HEK293 (cell line): ENCODE measurements around the gene SMAD1.

Experiments
- CTCF ChIA-PET: fragments of 350-600 bp; formaldehyde crosslinking; extraction: SDS; loops from one replicate; lab custom pipeline; 2021; ENCODE audit warnings: antibody characterized with exemption; lab: Yijun Ruan, JAX
- POLR2A ChIA-PET: fragments of 300-600 bp; formaldehyde crosslinking; extraction: SDS; loops from one replicate; lab custom pipeline; 2020; ENCODE audit warnings: antibody characterized with exemption, inconsistent platforms; lab: Yijun Ruan, JAX
- H3K27ac ChIP-seq: fragments of 200-500 bp; sonication (Bioruptor generic); 2 replicates; pipeline ENCODE4 v1.5.1; 2014; ENCODE audit warnings: low read depth, low read length, control low read depth, inconsistent platforms; ENCODE audit errors: extremely low read depth
- H3K36me3 ChIP-seq, 2 experiments: fragments of 200-500 bp in 1 of 2; sonication (Bioruptor generic) in 1 of 2; 1 replicate in 1 of 2; 2 replicates in 1 of 2; pipeline ENCODE4 v1.5.1; 2014 to 2017; ENCODE audit warnings: inconsistent platforms in 2 of 2, low read length in 2 of 2; ENCODE audit not compliant: control insufficient read depth in 2 of 2, insufficient read depth in 1 of 2
- H3K4me1 ChIP-seq: fragments of 200-500 bp; sonication (Bioruptor generic); 2 replicates; pipeline ENCODE4 v1.5.1; 2014; ENCODE audit warnings: mild to moderate bottlenecking, low read length, inconsistent platforms; ENCODE audit not compliant: control insufficient read depth, insufficient read depth
- H3K4me3 ChIP-seq: 2 replicates; pipeline ENCODE4 v1.5.1; 2011; ENCODE audit warnings: low read depth, mild to moderate bottlenecking, control low read depth, low read length, moderate library complexity
- H3K9me3 ChIP-seq: fragments of 200-500 bp; sonication (Bioruptor generic); 2 replicates; pipeline ENCODE4 v1.5.1; 2014; ENCODE audit warnings: low read depth, low read length, inconsistent platforms; ENCODE audit not compliant: control insufficient read depth, insufficient read depth
- BCL11B ChIP-seq: fragments of 450-650 bp; formaldehyde crosslinking; IDR thresholded peaks from 2 replicates; pipeline ENCODE4 v1.5.1; 2016; ENCODE audit warnings: low read depth, missing biosample characterization, missing genetic modification characterization
- GFI1B ChIP-seq: fragments of 450-650 bp; formaldehyde crosslinking; IDR thresholded peaks from 2 replicates; pipeline ENCODE4 v1.5.1; 2016; ENCODE audit warnings: missing biosample characterization, missing genetic modification characterization
- SP2 ChIP-seq: fragments of 450-650 bp; formaldehyde crosslinking; IDR thresholded peaks from 2 replicates; pipeline ENCODE4 v1.5.1; 2016; ENCODE audit warnings: missing biosample characterization, missing genetic modification characterization
- SP3 ChIP-seq: fragments of 450-650 bp; formaldehyde crosslinking; IDR thresholded peaks from 2 replicates; pipeline ENCODE4 v1.5.1; 2016; ENCODE audit warnings: missing biosample characterization, missing genetic modification characterization
- ZBTB20 ChIP-seq: fragments of 450-650 bp; formaldehyde crosslinking; IDR thresholded peaks from 2 replicates; pipeline ENCODE4 v1.5.1; 2016; ENCODE audit warnings: missing biosample characterization, missing genetic modification characterization
- ZBTB48 ChIP-seq: fragments of 450-650 bp; formaldehyde crosslinking; IDR thresholded peaks from 2 replicates; pipeline ENCODE4 v1.5.1; 2016; ENCODE audit warnings: missing biosample characterization, missing genetic modification characterization
- ZFP41 ChIP-seq: fragments of 450-650 bp; formaldehyde crosslinking; IDR thresholded peaks from 2 replicates; pipeline ENCODE4 v1.5.1; 2016; ENCODE audit warnings: missing biosample characterization, missing genetic modification characterization, borderline replicate concordance
- ZNF221 ChIP-seq: fragments of 450-650 bp; formaldehyde crosslinking; IDR thresholded peaks from 2 replicates; pipeline ENCODE4 v1.5.1; 2017; ENCODE audit warnings: missing biosample characterization, missing genetic modification characterization, borderline replicate concordance
- ZNF335 ChIP-seq: fragments of 450-650 bp; formaldehyde crosslinking; conservative IDR thresholded peaks from 2 replicates; pipeline ENCODE4 v1.5.1; 2016; ENCODE audit warnings: missing biosample characterization, missing genetic modification characterization
- ZNF37A ChIP-seq: fragments of 450-650 bp; IDR thresholded peaks from 2 replicates; pipeline ENCODE4 v1.5.1; 2018; ENCODE audit warnings: missing biosample characterization, missing genetic modification characterization
- ZNF558 ChIP-seq: fragments of 450-650 bp; formaldehyde crosslinking; IDR thresholded peaks from 2 replicates; pipeline ENCODE4 v1.5.1; 2016; ENCODE audit warnings: missing biosample characterization, missing genetic modification characterization
- ZNF624 ChIP-seq: fragments of 450-650 bp; formaldehyde crosslinking; IDR thresholded peaks from 2 replicates; pipeline ENCODE4 v1.5.1; 2017; ENCODE audit warnings: missing biosample characterization, missing genetic modification characterization
- ZNF660 ChIP-seq: fragments of 450-650 bp; IDR thresholded peaks from 2 replicates; pipeline ENCODE4 v1.5.1; 2018; ENCODE audit warnings: missing biosample characterization, mild to moderate bottlenecking, missing genetic modification characterization
- ZNF670 ChIP-seq: fragments of 450-650 bp; formaldehyde crosslinking; IDR thresholded peaks from 2 replicates; pipeline ENCODE4 v1.5.1; 2016; ENCODE audit warnings: missing biosample characterization, missing genetic modification characterization, low read depth
- ZNF701 ChIP-seq: fragments of 450-650 bp; formaldehyde crosslinking; IDR thresholded peaks from 2 replicates; pipeline ENCODE4 v1.5.1; 2016; ENCODE audit warnings: missing biosample characterization, missing genetic modification characterization
- ZNF791 ChIP-seq: fragments of 450-650 bp; formaldehyde crosslinking; IDR thresholded peaks from 2 replicates; pipeline ENCODE4 v1.5.1; 2016; ENCODE audit warnings: missing biosample characterization, missing genetic modification characterization
- ZNF830 ChIP-seq: fragments of 450-650 bp; IDR thresholded peaks from 2 replicates; pipeline ENCODE4 v1.5.0; 2018; ENCODE audit warnings: missing biosample characterization, missing genetic modification characterization, low read depth, mild to moderate bottlenecking, moderate library complexity
- ZNF837 ChIP-seq: fragments of 450-650 bp; formaldehyde crosslinking; IDR thresholded peaks from 2 replicates; pipeline ENCODE4 v1.5.1; 2016; ENCODE audit warnings: missing biosample characterization, missing genetic modification characterization
- TF ChIP-seq, protein P1 (sequence below): fragments of 450-650 bp; formaldehyde crosslinking; IDR thresholded peaks from 2 replicates; pipeline ENCODE4 v1.5.1; 2016; ENCODE audit warnings: missing biosample characterization, missing genetic modification characterization, borderline replicate concordance
- TF ChIP-seq, protein P2 (sequence below): fragments of 450-650 bp; formaldehyde crosslinking; IDR thresholded peaks from 2 replicates; pipeline ENCODE4 v1.5.1; 2017; ENCODE audit warnings: missing biosample characterization, missing genetic modification characterization
- TF ChIP-seq, protein P3 (sequence below): fragments of 450-650 bp; formaldehyde crosslinking; IDR thresholded peaks from 2 replicates; pipeline ENCODE4 v1.5.1; 2017; ENCODE audit warnings: missing biosample characterization, missing genetic modification characterization
- TF ChIP-seq, protein P4 (sequence below): fragments of 450-650 bp; formaldehyde crosslinking; IDR thresholded peaks from 2 replicates; pipeline ENCODE4 v1.5.1; 2016; ENCODE audit warnings: missing biosample characterization, missing genetic modification characterization
- TF ChIP-seq, protein P5 (sequence below): fragments of 450-650 bp; formaldehyde crosslinking; IDR thresholded peaks from 2 replicates; pipeline ENCODE4 v1.5.1; 2016; ENCODE audit warnings: missing biosample characterization, missing genetic modification characterization
- TF ChIP-seq, protein P6 (sequence below): fragments of 450-650 bp; formaldehyde crosslinking; IDR thresholded peaks from 2 replicates; pipeline ENCODE4 v1.5.1; 2016; ENCODE audit warnings: missing biosample characterization, missing genetic modification characterization

SMAD1 gene

DNA sequence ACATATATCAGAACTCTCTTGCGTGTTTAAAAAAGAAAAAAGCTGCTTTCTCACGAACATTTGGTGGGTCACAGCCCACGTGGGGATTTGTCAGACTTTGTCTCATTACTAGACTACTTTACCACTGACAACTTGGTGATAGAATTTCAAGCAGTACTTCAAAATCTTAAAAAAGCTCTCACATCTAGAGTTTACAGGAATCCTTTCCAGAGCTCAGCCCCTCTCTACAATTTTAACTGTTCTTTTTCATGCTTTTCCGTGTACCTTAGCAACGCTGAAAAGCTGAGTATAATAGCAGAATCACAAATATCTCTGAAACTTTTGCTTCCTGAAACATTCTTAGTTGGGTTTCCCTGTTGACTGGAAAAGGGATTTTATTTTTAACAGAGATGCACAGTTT lies 50.2 kb downstream of the SMAD1 start:
- H3K27ac ChIP-seq = no peak overlapping the region
- ChIA-PET POLR2A (no interaction called here), CTCF (no interaction called here)
- no peaks in the 10 kb centered on the region for H3K4me1 ChIP-seq
- no peaks in the 10 kb centered on the region for H3K36me3 ChIP-seq
- no peak for TF ChIP-seq ZNF624 (tag by site-specific recombination)
- TF ChIP-seq GFI1B (tag by site-specific recombination) = no peak
- no peak for TF ChIP-seq ZNF335
- no peak for TF ChIP-seq ZNF37A (tag by site-specific recombination)
- no peak for TF ChIP-seq SP2
- TF ChIP-seq ZNF830 (tag by site-specific recombination) = no peak
- TF ChIP-seq BCL11B (tag by site-specific recombination) = no peak
- TF ChIP-seq, protein P1, sequence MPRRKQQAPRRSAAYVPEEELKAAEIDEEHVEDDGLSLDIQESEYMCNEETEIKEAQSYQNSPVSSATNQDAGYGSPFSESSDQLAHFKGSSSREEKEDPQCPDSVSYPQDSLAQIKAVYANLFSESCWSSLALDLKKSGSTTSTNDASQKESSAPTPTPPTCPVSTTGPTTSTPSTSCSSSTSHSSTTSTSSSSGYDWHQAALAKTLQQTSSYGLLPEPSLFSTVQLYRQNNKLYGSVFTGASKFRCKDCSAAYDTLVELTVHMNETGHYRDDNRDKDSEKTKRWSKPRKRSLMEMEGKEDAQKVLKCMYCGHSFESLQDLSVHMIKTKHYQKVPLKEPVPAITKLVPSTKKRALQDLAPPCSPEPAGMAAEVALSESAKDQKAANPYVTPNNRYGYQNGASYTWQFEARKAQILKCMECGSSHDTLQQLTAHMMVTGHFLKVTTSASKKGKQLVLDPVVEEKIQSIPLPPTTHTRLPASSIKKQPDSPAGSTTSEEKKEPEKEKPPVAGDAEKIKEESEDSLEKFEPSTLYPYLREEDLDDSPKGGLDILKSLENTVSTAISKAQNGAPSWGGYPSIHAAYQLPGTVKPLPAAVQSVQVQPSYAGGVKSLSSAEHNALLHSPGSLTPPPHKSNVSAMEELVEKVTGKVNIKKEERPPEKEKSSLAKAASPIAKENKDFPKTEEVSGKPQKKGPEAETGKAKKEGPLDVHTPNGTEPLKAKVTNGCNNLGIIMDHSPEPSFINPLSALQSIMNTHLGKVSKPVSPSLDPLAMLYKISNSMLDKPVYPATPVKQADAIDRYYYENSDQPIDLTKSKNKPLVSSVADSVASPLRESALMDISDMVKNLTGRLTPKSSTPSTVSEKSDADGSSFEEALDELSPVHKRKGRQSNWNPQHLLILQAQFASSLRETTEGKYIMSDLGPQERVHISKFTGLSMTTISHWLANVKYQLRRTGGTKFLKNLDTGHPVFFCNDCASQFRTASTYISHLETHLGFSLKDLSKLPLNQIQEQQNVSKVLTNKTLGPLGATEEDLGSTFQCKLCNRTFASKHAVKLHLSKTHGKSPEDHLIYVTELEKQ (tag by site-specific recombination) = no peak
- TF ChIP-seq, protein P2, sequence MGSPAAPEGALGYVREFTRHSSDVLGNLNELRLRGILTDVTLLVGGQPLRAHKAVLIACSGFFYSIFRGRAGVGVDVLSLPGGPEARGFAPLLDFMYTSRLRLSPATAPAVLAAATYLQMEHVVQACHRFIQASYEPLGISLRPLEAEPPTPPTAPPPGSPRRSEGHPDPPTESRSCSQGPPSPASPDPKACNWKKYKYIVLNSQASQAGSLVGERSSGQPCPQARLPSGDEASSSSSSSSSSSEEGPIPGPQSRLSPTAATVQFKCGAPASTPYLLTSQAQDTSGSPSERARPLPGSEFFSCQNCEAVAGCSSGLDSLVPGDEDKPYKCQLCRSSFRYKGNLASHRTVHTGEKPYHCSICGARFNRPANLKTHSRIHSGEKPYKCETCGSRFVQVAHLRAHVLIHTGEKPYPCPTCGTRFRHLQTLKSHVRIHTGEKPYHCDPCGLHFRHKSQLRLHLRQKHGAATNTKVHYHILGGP (tag by site-specific recombination) = no peak
- TF ChIP-seq, protein P3, sequence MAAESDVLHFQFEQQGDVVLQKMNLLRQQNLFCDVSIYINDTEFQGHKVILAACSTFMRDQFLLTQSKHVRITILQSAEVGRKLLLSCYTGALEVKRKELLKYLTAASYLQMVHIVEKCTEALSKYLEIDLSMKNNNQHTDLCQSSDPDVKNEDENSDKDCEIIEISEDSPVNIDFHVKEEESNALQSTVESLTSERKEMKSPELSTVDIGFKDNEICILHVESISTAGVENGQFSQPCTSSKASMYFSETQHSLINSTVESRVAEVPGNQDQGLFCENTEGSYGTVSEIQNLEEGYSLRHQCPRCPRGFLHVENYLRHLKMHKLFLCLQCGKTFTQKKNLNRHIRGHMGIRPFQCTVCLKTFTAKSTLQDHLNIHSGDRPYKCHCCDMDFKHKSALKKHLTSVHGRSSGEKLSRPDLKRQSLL = no peak
- TF ChIP-seq ZNF221 (tag by site-specific recombination) = no peak
- no peak for TF ChIP-seq ZBTB48 (tag by site-specific recombination)
- TF ChIP-seq ZNF701 (tag by site-specific recombination) = no peak
- TF ChIP-seq, protein P4, sequence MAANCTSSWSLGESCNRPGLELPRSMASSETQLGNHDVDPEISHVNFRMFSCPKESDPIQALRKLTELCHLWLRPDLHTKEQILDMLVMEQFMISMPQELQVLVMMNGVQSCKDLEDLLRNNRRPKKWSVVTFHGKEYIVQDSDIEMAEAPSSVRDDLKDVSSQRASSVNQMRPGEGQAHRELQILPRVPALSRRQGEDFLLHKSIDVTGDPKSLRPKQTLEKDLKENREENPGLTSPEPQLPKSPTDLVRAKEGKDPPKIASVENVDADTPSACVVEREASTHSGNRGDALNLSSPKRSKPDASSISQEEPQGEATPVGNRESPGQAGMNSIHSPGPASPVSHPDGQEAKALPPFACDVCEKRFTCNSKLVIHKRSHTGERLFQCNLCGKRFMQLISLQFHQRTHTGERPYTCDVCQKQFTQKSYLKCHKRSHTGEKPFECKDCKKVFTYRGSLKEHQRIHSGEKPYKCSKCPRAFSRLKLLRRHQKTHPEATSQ (tag by site-specific recombination) = no peak
- no peak for TF ChIP-seq ZNF670 (tag by site-specific recombination)
- no peak for TF ChIP-seq ZNF791 (tag by site-specific recombination)
- no peak for TF ChIP-seq ZBTB20 (tag by site-specific recombination)
- no peak for TF ChIP-seq SP3 (tag by site-specific recombination)
- H3K9me3 ChIP-seq = no peaks in the 10 kb centered on the region
- no peak overlapping the region for H3K4me3 ChIP-seq

DNA sequence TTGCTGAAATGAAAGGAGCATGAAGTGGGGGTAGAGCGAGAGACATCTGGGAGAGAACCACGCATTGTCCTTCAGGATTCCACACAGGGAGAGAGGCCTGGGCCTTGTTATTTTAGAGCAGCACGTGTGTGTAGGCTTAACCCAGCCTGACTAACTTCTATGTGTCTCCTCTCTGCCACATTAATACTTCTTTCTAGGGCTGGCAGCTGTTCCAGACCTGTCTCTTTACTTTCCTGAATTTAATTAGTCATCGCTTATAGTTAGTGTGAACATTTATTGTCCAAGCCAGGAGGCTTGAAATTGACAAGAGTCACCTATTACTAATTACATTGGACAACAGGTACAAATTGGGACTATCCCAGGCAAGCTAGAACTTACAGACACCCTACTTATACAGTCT lies 51.3 kb downstream of the SMAD1 start:
- ChIA-PET POLR2A (no interaction called here), CTCF (no interaction called here)
- no peaks in the 10 kb centered on the region for H3K36me3 ChIP-seq
- no peak for TF ChIP-seq ZBTB20 (tag by site-specific recombination)
- no peak for TF ChIP-seq ZNF558
- TF ChIP-seq, protein P5, sequence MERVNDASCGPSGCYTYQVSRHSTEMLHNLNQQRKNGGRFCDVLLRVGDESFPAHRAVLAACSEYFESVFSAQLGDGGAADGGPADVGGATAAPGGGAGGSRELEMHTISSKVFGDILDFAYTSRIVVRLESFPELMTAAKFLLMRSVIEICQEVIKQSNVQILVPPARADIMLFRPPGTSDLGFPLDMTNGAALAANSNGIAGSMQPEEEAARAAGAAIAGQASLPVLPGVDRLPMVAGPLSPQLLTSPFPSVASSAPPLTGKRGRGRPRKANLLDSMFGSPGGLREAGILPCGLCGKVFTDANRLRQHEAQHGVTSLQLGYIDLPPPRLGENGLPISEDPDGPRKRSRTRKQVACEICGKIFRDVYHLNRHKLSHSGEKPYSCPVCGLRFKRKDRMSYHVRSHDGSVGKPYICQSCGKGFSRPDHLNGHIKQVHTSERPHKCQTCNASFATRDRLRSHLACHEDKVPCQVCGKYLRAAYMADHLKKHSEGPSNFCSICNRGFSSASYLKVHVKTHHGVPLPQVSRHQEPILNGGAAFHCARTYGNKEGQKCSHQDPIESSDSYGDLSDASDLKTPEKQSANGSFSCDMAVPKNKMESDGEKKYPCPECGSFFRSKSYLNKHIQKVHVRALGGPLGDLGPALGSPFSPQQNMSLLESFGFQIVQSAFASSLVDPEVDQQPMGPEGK = no peak
- TF ChIP-seq, protein P6, sequence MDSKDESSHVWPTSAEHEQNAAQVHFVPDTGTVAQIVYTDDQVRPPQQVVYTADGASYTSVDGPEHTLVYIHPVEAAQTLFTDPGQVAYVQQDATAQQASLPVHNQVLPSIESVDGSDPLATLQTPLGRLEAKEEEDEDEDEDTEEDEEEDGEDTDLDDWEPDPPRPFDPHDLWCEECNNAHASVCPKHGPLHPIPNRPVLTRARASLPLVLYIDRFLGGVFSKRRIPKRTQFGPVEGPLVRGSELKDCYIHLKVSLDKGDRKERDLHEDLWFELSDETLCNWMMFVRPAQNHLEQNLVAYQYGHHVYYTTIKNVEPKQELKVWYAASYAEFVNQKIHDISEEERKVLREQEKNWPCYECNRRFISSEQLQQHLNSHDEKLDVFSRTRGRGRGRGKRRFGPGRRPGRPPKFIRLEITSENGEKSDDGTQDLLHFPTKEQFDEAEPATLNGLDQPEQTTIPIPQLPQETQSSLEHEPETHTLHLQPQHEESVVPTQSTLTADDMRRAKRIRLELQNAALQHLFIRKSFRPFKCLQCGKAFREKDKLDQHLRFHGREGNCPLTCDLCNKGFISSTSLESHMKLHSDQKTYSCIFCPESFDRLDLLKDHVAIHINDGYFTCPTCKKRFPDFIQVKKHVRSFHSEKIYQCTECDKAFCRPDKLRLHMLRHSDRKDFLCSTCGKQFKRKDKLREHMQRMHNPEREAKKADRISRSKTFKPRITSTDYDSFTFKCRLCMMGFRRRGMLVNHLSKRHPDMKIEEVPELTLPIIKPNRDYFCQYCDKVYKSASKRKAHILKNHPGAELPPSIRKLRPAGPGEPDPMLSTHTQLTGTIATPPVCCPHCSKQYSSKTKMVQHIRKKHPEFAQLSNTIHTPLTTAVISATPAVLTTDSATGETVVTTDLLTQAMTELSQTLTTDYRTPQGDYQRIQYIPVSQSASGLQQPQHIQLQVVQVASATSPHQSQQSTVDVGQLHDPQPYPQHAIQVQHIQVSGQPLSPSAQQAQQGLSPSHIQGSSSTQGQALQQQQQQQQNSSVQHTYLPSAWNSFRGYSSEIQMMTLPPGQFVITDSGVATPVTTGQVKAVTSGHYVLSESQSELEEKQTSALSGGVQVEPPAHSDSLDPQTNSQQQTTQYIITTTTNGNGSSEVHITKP (tag by site-specific recombination) = no peak
- no peak for TF ChIP-seq ZNF660
- TF ChIP-seq ZNF837 (tag by site-specific recombination) = no peak
- TF ChIP-seq ZFP41 (tag by site-specific recombination) = no peak

More for the DNA sequence above, 51.3 kb downstream of the SMAD1 start:
- no peak overlapping the region for H3K4me3 ChIP-seq
- no peaks in the 10 kb centered on the region; the same call in 1 of the 2 replicates for H3K4me1 ChIP-seq
- no peaks in the 10 kb centered on the region for H3K9me3 ChIP-seq
- no peak overlapping the region for H3K27ac ChIP-seq
